HG03439 (cell line): ENCODE measurements around the gene ARHGAP23.
A peak's percentile ranks its signal among the peaks of the same experiment; 100 is the strongest.
"Not testable (repeated sequence)": the region's sequence is repeated elsewhere in the genome, so short reads cannot be mapped to it uniquely, and the experiment has no call there.

Source experiments
- ATAC-seq: cut with Tn5 transposase; IDR thresholded peaks from one replicate; pipeline ENCODE4 v1.9.1; 2021; ENCODE audit warnings: mild to moderate bottlenecking, moderate library complexity; ENCODE audit not compliant: unreplicated experiment

ARHGAP23 gene

GRCh38 chr17:38485146-38485468, 56.8 kb downstream of the ARHGAP23 start:
- no peak for ATAC-seq

GRCh38 chr17:38485681-38486298, 57.5 kb downstream of the ARHGAP23 start:
- peak; percentile 80 for ATAC-seq

DNA sequence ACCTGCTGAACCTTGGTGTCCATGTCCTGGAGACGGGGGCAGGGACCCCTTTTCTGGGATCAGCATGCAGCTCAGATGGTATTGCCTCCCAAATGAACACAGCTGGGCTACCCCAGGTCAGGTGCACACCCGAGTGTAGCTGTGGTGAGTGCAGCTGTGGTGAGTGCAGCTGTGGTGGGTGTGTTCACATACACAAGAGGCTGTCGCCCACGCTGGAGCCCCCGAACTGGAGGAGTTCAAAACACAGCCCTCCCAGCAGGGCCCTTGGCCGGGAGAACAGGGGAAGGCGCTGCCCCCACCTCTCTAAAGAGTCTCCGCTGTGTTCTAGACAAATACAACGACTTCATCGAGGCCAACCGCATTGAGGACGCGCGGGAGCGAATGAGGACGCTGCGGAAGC, 61.5 kb downstream of the ARHGAP23 start:
- ATAC-seq = not testable (repeated sequence)

GRCh38 chr17:38491346-38492066, 63.2 kb downstream of the ARHGAP23 start:
- ATAC-seq = not testable (repeated sequence)

DNA sequence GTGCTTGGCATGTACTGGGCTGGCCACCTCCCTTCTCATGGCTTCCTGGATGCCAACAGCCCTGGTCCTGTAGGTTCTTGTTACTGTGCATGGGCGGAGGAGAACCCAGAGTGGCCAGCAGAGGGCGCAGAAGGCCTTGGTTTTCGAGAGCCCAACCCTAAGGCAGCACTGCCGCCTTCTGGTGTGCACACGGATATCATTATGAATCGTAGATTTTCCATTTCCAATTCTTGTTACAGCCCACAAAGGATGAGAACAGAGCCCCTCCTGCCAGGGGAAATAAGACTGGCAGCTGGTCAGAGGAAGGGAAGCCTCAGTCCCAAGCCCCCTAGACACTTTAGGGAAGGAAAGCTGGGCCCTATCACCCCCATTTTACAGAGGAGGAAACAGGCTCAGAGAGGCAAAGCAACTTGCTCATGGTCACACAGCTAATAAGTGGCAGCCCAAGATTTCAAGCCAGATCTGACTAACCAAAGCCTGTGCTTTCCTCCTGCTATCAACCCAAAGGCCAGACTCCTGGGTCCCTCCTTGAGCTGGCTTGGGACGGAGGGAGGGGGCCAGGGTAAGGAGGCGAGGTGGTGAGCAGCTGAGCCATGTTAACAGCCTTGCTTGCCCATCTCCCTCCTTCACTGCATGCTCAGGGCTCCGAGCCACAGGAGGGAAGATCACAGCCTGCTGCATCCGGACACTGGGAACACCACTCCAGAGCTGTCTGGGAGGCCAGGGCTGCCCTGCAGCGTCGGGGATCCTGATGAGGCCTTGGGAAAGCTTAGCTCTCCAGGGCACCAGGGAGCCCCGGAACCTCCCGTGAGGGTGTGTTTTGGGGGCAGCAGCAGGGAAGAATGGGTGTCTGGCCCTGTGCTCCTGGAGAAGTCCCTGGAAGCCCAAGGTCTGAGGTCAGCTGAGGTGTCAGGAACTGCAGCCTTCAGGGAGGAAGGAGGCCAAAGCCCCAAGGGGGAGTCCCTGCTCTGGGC, 64.1 kb downstream of the ARHGAP23 start:
- not testable (repeated sequence) for ATAC-seq

GRCh38 chr17:38494152-38494551, 65.9 kb downstream of the ARHGAP23 start:
- ATAC-seq = not testable (repeated sequence)

- ATAC-seq = not testable (repeated sequence)
These were observed 69.4 kb downstream of the ARHGAP23 start for GRCh38 chr17:38497656-38498055.

DNA sequence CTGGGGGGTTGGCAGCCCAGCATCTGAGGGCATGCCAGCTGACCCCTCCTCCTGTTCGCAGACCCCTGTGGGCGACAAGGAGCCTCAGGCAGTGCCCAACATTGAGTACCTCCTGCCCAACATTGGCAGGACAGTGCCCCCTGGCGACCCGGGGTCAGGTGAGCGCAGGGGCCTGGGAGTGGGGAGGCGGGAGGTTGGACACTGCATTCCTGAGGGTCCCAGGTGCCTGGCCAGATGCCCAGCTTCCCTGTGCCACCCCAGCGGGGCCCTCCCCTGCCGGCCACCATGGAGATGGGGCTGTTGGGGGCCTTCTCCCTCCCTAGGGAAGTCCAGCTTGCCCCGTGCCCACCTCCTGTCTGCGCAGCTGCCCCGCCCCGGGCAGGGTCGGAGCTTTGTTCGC, 70.1 kb downstream of the ARHGAP23 start:
- ATAC-seq = no peak

- ATAC-seq = not testable (repeated sequence)
These were observed 71.0 kb downstream of the ARHGAP23 start for GRCh38 chr17:38499230-38499629.

- ATAC-seq = not testable (repeated sequence)
These were observed 73.5 kb downstream of the ARHGAP23 start for GRCh38 chr17:38501718-38502117.

DNA sequence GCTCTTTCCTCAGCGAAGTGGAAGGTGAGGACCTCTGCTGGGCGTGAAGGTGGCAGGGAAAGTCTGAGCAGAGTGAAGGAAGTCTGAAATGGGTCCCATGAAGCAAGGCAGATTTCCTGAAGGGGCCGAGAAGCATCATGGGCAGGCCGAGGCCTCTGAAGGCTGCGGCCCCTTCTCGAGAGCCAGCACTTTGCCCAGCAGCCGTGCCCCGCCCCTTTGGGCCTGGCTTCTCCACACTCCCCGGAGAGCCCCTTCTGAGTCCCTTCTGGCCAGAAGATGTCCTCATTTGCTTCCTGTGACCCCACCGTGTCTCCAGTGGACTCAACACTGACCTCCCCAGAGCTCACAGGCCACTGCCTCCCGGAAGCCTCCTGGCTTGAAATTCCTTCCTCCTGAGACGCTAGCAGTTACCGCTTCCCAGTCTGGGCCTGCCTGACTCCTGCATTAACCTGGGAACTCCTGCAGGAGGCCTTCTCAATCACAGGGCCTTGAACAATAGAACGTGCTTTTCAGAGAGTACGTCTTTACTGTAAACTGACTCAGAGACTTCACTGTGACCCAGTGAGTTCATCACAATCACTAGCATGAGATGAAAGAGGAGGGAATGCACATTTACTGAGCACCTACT, 75.1 kb downstream of the ARHGAP23 start:
- ATAC-seq = not testable (repeated sequence)

DNA sequence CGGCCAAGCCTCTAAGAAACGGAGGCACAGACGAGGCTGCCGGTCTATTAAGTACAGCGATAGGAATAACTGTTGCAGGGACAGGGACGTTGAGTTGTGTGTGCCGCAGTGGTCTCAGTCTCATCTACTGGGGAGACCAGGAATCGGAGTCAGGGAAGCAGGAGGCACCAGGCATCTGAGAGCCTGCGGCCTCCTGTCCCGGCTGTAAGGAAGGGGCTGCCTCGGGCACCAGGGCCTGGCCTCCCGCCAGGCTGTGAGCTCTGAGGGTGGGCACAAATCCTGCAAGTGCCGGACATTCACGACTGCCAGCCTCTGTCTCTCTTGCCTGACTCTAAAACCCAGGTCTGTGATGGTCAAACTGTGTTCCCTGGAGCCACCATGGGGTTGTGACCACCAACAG, 76.0 kb downstream of the ARHGAP23 start:
- ATAC-seq = no peak

GRCh38 chr17:38507436-38507835, 79.2 kb downstream of the ARHGAP23 start:
- ATAC-seq = no peak

- ATAC-seq = no peak
These were observed 79.8 kb downstream of the ARHGAP23 start for GRCh38 chr17:38507921-38508569.

GRCh38 chr17:38508570-38508950, 80.3 kb downstream of the ARHGAP23 start:
- ATAC-seq = no peak

DNA sequence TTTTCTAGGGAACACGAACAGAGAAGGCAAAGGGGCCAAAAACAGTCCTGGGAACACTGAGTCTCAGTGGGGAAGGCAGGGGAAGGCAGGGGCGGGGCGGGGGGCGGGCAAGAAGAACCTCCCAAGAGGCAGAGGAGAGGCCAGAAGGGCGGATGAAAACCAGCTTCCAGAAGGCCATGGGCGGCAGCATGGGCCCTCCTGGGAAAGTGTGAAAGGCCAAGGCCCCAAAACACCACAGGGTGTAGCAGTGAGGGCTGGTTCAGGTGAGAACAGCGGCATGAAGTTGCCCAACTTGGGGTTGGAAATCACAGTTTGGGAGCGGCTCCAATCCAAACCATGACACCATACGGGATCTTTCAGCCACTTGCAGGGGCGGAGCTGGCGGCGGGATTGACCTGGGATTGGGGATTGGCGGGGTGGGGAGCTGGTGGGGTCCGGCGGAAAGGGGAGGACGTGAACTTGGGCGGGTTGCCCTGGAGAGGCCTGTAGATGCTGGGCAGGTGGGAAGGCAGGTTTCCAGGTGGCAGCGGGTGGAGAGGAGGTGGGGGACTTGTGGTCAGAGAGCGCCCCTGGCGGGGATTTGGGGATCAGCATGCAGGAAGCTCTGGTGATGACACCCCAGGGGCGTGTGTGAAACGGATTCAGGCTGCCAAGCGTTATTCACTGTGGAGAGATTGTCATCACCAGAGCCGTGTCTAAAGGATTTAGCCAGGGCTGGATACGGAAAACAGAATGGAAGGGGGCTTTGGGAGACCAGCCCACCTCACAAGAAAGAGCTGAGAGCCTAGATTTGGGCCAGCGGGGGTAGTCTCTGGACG, 80.9 kb downstream of the ARHGAP23 start:
- ATAC-seq = no peak

DNA sequence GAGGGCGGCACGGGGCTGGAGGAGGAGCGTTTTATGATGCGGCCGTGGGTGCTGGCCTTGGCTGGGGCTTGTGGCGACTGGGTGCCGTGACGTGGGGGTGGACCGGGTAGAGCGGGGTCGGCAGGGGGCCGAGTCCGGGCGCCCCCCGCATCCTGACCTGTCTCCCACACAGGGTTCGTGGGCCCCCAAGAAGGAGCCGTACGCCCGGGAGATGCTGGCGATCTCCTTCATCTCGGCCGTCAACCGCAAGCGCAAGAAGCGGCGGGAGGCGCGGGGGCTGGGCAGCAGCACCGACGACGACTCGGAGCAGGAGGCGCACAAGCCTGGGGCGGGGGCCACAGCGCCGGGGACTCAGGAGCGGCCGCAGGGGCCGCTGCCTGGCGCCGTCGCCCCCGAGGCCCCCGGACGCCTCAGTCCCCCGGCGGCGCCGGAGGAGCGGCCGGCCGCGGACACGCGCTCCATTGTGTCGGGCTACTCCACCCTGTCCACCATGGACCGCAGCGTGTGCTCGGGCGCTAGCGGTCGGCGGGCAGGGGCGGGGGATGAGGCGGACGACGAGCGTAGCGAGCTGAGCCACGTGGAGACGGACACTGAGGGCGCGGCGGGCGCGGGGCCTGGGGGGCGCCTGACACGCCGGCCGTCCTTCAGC, 81.6 kb downstream of the ARHGAP23 start:
- no peak for ATAC-seq

DNA sequence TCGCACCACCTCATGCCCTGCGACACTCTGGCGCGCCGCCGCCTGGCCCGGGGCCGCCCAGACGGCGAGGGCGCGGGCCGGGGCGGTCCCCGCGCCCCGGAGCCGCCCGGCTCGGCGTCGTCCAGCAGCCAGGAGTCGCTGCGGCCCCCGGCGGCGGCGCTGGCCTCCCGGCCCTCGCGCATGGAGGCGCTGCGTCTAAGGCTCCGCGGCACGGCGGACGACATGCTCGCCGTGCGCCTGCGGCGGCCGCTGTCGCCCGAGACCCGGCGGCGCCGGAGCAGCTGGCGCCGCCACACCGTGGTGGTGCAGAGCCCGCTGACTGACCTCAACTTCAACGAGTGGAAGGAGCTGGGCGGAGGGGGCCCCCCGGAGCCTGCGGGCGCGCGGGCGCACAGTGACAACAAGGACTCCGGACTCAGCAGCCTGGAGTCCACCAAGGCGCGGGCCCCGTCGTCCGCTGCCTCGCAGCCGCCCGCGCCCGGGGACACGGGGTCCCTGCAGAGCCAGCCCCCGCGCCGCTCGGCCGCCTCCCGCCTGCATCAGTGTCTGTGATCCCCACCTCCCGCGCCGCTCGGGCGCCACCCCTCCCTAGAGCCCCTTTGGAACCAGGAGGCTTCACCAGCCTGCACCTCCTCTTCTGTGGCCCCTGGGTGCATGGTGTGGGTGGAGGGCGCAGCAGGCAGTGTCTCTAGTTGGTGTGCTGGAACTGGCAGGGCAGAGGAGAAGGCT, 82.3 kb downstream of the ARHGAP23 start:
- no peak for ATAC-seq
